GM12872 (cell line): ENCODE results near the gene RPP25L.

Source experiments
- TF ChIP-seq, protein P1 (sequence below): IDR thresholded peaks from 3 replicates; pipeline ENCODE4 v1.5.1; 2011; ENCODE audit warnings: low read depth, mild to moderate bottlenecking, low read length, moderate library complexity; ENCODE audit not compliant: insufficient read depth

RPP25L gene, protein sequence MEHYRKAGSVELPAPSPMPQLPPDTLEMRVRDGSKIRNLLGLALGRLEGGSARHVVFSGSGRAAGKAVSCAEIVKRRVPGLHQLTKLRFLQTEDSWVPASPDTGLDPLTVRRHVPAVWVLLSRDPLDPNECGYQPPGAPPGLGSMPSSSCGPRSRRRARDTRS

DNA sequence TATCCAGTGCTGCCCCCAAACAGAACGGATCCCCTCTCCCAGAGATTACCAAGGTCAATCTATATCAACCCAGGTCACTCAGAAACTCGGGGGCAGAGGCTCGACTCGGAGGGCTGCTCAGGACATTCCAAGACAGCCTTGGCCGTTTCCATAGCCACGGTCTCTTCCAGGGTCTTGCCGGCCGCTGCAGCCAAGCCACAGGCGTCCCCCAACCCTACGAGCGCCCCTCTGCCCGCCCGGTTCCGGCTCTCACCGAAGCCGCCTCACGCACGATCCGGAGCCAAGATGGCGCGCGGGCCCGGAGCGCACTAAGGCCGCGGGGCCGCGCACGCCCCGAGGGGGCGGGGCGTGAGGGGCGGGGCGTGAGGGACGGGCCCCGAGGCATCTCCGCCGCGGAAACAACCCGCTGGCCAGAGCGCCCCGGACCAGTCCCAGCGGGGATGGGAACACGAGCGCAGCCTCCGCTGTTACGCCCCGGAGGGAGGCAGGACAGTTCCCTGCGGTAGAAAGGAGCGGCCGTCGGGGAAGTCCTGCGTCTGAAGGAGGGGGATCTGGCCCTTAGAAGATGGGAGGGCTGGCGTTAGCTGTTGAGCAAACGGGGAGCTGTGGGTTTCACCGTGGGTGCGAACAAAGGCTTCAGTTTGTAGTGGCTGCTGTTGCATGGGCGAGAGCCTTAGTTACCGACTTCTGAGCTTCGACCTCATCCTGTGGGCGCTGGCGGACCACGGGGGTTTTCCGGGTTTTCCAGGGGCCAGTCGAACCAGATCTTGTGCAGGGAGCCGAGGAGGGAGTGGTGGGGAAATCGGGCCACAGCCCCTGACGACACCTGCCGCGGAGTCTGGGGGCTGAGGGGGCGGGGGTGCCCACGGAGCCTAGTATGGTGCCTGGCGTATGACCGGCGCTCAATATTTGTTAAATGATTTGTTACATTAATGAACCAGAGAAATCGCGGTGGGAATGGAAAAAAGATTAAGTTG lies at the start of gene RPP25L:
Gene RPP25L (minus strand): TSS at position 287 of the 977 bp plus-strand sequence. CDS start 801 bp downstream, outside the sequence.
- TF ChIP-seq, protein P1, sequence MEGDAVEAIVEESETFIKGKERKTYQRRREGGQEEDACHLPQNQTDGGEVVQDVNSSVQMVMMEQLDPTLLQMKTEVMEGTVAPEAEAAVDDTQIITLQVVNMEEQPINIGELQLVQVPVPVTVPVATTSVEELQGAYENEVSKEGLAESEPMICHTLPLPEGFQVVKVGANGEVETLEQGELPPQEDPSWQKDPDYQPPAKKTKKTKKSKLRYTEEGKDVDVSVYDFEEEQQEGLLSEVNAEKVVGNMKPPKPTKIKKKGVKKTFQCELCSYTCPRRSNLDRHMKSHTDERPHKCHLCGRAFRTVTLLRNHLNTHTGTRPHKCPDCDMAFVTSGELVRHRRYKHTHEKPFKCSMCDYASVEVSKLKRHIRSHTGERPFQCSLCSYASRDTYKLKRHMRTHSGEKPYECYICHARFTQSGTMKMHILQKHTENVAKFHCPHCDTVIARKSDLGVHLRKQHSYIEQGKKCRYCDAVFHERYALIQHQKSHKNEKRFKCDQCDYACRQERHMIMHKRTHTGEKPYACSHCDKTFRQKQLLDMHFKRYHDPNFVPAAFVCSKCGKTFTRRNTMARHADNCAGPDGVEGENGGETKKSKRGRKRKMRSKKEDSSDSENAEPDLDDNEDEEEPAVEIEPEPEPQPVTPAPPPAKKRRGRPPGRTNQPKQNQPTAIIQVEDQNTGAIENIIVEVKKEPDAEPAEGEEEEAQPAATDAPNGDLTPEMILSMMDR = no peak

DNA sequence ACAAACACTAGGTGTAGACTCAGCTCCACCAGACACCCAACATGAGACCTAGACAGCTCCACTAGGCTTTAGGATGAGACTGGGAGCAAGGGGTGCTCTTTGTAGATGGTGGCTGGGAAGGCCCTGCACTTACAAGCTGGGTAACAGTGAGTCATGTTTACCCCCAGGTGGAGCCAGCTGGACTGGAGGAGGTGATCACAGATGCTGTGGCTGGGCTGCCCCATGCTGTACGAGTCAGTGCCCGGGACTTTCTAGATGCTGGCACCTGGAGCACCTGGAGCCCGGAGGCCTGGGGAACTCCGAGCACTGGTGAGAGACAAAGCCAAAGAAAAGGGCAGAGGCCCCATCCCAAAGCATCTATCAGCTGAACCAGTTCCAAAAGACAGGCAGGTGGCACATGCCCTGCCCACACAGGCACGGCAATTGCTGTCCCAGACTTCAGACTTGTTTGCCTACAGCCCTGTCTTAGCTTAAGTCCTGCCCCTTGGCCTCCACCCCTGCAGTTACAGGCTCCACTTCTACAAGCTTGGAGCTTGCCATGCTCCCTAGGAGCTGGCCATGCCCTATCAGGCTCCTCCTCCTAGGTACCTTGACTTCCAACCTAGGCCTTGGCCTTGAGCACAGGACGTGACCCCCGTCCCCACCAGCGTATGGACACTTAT lies 47.8 kb upstream of the RPP25L start:
- TF ChIP-seq, protein P1 = no peak

DNA sequence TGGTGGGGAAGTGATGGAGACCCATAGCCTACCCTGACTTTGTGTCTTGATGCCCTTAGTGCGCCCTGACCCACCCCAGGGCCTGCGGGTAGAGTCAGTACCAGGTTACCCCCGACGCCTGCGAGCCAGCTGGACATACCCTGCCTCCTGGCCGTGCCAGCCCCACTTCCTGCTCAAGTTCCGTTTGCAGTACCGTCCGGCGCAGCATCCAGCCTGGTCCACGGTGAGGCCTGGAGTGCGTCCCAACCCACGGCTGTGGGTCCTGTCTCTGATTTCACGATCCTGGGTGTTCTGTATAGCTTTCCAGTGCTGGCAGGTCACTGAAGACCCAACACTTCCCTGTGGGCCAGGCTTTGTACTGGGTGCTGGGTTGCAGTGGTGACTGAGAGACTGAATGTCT lies 46.6 kb upstream of the RPP25L start:
- TF ChIP-seq, protein P1 = no peak

DNA sequence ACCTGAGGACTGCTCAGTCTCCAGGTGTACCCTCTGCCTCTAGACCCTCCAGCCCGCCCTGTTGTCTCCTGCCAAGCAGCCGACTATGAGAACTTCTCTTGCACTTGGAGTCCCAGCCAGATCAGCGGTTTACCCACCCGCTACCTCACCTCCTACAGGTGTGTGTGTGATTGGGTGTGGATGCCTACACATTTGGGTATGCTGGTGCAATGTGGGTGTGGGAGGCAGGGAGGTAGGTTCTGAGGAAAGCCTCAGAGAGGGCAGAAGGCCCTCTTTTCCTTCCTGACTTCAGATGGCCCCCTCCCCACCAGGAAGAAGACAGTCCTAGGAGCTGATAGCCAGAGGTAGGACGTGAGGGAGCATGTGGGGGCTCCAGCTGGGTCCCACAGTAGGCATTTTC lies 45.1 kb upstream of the RPP25L start:
- TF ChIP-seq, protein P1 = no peak

DNA sequence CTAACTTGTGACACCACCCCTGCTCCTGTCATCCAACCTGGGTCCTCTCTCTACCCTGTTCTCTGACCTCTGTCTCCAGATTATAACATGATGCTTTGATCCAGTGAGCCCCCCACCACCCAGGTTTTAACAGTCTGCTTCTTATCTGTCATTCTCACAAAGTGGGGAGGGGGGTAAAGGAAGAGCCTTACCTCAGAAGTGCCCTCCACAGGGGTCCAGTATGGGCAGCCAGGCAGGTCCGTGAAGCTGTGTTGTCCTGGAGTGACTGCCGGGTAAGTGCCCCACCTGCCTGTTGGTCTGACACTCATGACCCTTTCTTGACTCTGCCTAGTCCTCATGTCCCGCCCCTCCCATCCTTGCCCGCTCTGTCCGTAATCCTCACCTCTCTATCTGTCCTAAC lies 43.5 kb upstream of the RPP25L start:
- TF ChIP-seq, protein P1 = no peak

DNA sequence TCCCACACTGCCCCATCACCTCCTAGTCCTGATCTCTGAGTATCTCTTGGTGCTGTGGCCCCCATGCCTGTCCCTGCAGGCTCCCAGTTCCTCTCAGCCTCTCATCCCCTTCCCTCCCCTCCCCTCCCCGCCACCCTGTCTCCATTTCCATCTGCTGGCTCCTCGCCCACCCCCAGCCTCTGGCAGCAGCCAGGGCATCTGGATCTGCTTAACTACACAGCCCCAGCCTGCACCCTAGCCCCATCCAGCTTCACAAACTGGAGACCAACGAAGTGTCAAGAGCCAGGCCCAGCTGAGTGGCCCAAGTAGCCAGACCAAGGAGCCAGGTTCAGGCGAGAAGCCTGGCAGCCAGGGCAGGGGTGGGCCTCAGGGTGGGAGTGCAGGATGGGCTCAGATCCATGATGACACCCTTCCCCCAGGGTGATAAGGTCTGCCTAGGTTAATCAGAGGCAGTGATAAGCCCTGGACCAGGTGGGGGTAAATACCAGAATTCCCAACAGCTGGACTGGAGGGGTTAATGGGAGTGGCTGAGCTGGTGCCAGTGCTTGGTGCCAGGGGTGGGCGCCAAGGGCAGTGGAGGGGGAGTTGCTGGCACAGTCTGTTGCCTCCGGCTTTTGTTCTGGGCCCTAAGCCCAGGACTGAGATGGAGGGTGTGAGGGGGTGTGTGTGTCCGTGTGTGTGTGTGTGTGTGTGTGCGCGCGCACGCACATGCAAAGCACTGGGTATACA lies 42.6 kb upstream of the RPP25L start:
- TF ChIP-seq, protein P1 = no peak
